ENCODE data around the gene MRM2.

DNA sequence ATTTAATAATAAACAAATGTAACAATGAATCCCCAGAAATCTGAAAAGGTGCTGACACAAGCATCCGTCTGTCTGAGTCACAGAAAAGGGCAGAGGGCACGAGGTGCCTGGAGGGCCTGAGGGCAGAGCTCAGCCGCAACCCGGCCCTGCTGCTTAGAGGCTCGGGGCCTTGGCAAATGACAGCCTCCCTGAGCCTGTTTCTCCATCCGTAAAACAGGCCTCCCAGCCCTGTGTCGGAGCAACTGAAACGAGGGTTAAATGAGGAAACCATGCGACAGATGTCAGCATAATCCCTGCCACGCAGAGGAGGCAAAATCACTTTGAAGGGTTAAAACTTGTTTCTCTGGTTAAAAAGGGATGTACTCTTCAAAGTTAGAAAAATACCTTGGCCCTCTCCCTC lies 24.9 kb upstream of the MRM2 start:
- no peak for TF ChIP-seq NR1H2 (CRISPR knock-in tag; IDR thresholded peaks at IDR 0.05)
- TF ChIP-seq, protein P1, sequence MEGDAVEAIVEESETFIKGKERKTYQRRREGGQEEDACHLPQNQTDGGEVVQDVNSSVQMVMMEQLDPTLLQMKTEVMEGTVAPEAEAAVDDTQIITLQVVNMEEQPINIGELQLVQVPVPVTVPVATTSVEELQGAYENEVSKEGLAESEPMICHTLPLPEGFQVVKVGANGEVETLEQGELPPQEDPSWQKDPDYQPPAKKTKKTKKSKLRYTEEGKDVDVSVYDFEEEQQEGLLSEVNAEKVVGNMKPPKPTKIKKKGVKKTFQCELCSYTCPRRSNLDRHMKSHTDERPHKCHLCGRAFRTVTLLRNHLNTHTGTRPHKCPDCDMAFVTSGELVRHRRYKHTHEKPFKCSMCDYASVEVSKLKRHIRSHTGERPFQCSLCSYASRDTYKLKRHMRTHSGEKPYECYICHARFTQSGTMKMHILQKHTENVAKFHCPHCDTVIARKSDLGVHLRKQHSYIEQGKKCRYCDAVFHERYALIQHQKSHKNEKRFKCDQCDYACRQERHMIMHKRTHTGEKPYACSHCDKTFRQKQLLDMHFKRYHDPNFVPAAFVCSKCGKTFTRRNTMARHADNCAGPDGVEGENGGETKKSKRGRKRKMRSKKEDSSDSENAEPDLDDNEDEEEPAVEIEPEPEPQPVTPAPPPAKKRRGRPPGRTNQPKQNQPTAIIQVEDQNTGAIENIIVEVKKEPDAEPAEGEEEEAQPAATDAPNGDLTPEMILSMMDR (IDR thresholded peaks at IDR 0.05), result no peak
- TF ChIP-seq CBFB (CRISPR knock-in tag; IDR thresholded peaks at IDR 0.05; ENCODE audit: low read depth), result no peak
- TF ChIP-seq NFYB (CRISPR knock-in tag; conservative IDR thresholded peaks at IDR 0.05; ENCODE audit: low read depth), result no peak
- no peak for TF ChIP-seq ELF4 (CRISPR knock-in tag; IDR thresholded peaks at IDR 0.05; ENCODE audit: low read depth)
- TF ChIP-seq, protein P2, sequence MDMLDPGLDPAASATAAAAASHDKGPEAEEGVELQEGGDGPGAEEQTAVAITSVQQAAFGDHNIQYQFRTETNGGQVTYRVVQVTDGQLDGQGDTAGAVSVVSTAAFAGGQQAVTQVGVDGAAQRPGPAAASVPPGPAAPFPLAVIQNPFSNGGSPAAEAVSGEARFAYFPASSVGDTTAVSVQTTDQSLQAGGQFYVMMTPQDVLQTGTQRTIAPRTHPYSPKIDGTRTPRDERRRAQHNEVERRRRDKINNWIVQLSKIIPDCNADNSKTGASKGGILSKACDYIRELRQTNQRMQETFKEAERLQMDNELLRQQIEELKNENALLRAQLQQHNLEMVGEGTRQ (CRISPR knock-in tag; IDR thresholded peaks at IDR 0.05), result no peak
- TF ChIP-seq, protein P3, sequence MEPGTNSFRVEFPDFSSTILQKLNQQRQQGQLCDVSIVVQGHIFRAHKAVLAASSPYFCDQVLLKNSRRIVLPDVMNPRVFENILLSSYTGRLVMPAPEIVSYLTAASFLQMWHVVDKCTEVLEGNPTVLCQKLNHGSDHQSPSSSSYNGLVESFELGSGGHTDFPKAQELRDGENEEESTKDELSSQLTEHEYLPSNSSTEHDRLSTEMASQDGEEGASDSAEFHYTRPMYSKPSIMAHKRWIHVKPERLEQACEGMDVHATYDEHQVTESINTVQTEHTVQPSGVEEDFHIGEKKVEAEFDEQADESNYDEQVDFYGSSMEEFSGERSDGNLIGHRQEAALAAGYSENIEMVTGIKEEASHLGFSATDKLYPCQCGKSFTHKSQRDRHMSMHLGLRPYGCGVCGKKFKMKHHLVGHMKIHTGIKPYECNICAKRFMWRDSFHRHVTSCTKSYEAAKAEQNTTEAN (CRISPR knock-in tag; IDR thresholded peaks at IDR 0.05), result no peak
- TF ChIP-seq SOX15 (CRISPR knock-in tag; IDR thresholded peaks at IDR 0.05), result no peak
- TF ChIP-seq ZNF317 (CRISPR knock-in tag; IDR thresholded peaks at IDR 0.05; ENCODE audit: borderline replicate concordance, low read depth), result no peak
- no peak for TF ChIP-seq IRF1 (CRISPR knock-in tag; IDR thresholded peaks at IDR 0.05)
- no peak for TF ChIP-seq E2F1 (CRISPR knock-in tag; IDR thresholded peaks at IDR 0.05)
- TF ChIP-seq, protein P4, sequence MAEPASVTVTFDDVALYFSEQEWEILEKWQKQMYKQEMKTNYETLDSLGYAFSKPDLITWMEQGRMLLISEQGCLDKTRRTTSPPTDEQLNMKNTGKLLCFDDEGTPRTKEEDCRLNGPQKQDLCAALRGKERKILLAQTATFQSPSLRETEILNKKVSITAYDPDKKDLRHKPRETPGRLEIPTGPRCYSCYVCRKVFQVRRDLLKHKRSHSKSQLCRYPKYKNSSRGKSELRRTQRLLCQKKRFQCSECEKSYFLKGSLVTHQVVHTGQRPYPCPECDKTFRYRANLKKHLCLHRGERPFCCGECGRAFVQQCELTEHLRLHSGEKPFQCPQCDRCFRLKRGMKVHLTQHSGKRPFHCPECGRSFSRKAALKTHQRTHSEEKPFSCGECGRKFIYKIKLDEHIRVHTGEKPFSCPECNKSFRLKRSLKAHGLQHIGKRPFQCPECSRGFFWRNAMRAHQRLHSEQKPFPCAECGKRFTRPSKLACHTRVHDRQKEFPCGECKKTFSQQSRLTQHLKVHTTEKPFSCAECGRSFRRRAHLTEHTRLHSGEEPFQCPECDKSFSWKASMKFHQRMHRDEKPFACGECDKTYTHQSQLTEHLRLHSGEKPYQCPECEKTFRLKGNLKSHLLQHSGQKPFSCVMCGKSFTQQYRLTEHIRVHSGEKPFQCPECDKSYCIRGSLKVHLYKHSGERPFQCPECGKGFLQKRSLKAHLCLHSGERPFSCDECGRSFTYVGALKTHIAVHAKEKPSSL (CRISPR knock-in tag; conservative IDR thresholded peaks at IDR 0.05), result no peak
- TF ChIP-seq CREB1 (CRISPR knock-in tag; IDR thresholded peaks at IDR 0.05), result no peak

Data from WTC11 (cell line).